HG02870 (cell line): ENCODE results near the gene TADA1.
A peak's percentile ranks its signal among the peaks of the same experiment; 100 is the strongest.

Experiments used
- ATAC-seq: cut with Tn5 transposase; IDR thresholded peaks from one replicate; pipeline ENCODE4 v1.9.1; 2021; ENCODE audit warnings: mild to moderate bottlenecking, moderate library complexity; ENCODE audit not compliant: unreplicated experiment

Gene TADA1

GRCh38 chr1:166875734-166876539 is at the start of gene TADA1:
Gene TADA1 (minus strand): TSS chr1:166876264. CDS start chr1:166876233, 31 bp downstream.
- peak; percentile 92 for ATAC-seq

GRCh38 chr1:166924823-166925541 is 48.9 kb upstream of the TADA1 start:
- ATAC-seq = peak; percentile 83

GRCh38 chr1:166920561-166921475 is 44.8 kb upstream of the TADA1 start:
- ATAC-seq = no peak

GRCh38 chr1:166918956-166919316 is 42.9 kb upstream of the TADA1 start:
- ATAC-seq = no peak

- no peak for ATAC-seq
These were observed 42.3 kb upstream of the TADA1 start for GRCh38 chr1:166918088-166918955.

GRCh38 chr1:166915941-166916340 is 39.9 kb upstream of the TADA1 start:
- no peak for ATAC-seq

- no peak for ATAC-seq
These were observed 39.0 kb upstream of the TADA1 start for GRCh38 chr1:166915042-166915441.

- no peak for ATAC-seq
These were observed 38.0 kb upstream of the TADA1 start for GRCh38 chr1:166914111-166914510.

- no peak for ATAC-seq
These were observed 35.6 kb upstream of the TADA1 start for GRCh38 chr1:166911624-166912023.

GRCh38 chr1:166910396-166910994 is 34.4 kb upstream of the TADA1 start:
- ATAC-seq = peak; percentile 96

- ATAC-seq = no peak
These were observed 32.9 kb upstream of the TADA1 start for GRCh38 chr1:166908942-166909341.

- peak; percentile 45 for ATAC-seq
These were observed 31.7 kb upstream of the TADA1 start for GRCh38 chr1:166907763-166908162.

GRCh38 chr1:166907051-166907450 is 31.0 kb upstream of the TADA1 start:
- ATAC-seq = no peak

GRCh38 chr1:166906647-166907046 is 30.6 kb upstream of the TADA1 start:
- no peak for ATAC-seq

- no peak for ATAC-seq
These were observed 29.8 kb upstream of the TADA1 start for GRCh38 chr1:166905900-166906299.

- no peak for ATAC-seq
These were observed 29.1 kb upstream of the TADA1 start for GRCh38 chr1:166905136-166905535.

- peak; percentile 44 for ATAC-seq
These were observed 27.2 kb upstream of the TADA1 start for GRCh38 chr1:166903232-166903631.

GRCh38 chr1:166902279-166902678 is 26.2 kb upstream of the TADA1 start:
- ATAC-seq = no peak

- no peak for ATAC-seq
These were observed 24.9 kb upstream of the TADA1 start for GRCh38 chr1:166900987-166901386.

GRCh38 chr1:166899769-166900168 is 23.7 kb upstream of the TADA1 start:
- ATAC-seq = no peak
